K562 (cell line): ENCODE results near the gene GGT6. TPM values are rescaled to one million over a fixed set of nuclear protein-coding genes. Genes with fewer than 3 reads are reported as not detected.

Source experiments
- CCNT2 ChIP-seq: IDR thresholded peaks from 2 replicates; pipeline ENCODE4 v1.6.1; 2011; ENCODE audit warnings: borderline replicate concordance, low read depth, mild to moderate bottlenecking, moderate library complexity, mixed read lengths, low read length; ENCODE audit not compliant: insufficient read length; ENCODE audit errors: extremely low read depth
- CTCF ChIP-seq, 3 experiments: IDR thresholded peaks in 2 of 3; conservative IDR thresholded peaks in 1 of 3; 2 replicates each; pipeline ENCODE4 v1.5.1; 2011 to 2012; ENCODE audit warnings: low read length in 3 of 3, mild to moderate bottlenecking in 3 of 3, control low read depth in 2 of 3, improper control_type of control experiment in 1 of 3, inconsistent platforms in 1 of 3, low read depth in 1 of 3, mixed read lengths in 1 of 3, moderate library complexity in 1 of 3; ENCODE audit not compliant: insufficient read depth in 2 of 3
- EGR1 ChIP-seq: fragments of 450-650 bp; conservative IDR thresholded peaks from 2 replicates; pipeline ENCODE4 v1.6.1; 2017; ENCODE audit warnings: mild to moderate bottlenecking
- SMC3 ChIP-seq: conservative IDR thresholded peaks from 2 replicates; pipeline ENCODE4 v1.6.1; 2011; ENCODE audit warnings: low read depth, low read length, improper control_type of control experiment; ENCODE audit not compliant: insufficient read depth
- ZBTB7A ChIP-seq: IDR thresholded peaks from 2 replicates; pipeline ENCODE4 v1.6.1; 2011; ENCODE audit warnings: low read depth, mild to moderate bottlenecking, low read length, moderate library complexity, borderline replicate concordance; ENCODE audit not compliant: control insufficient read depth
- ZC3H8 ChIP-seq: fragments of 450-650 bp; IDR thresholded peaks from 2 replicates; pipeline ENCODE4 v1.6.1; 2017
- ZNF431 ChIP-seq: sonication (generic); formaldehyde crosslinking; IDR thresholded peaks from 2 replicates; pipeline ENCODE4 v1.8.0; 2022; ENCODE audit warnings: mild to moderate bottlenecking, missing genetic modification reagents
- polyA plus RNA-seq, 8 experiments: library from polyadenylated mRNA; depleted of rRNA in 4 of 8; stranded (reverse) in 5 of 8; unstranded in 3 of 8; fragments of >200 nt; fragmentation: Nextera tagmentation in 2 of 8; fragmentation: Illumina TruSeq in 1 of 8; extraction: Ambion mirVana in 2 of 8; extraction: Trizol in 1 of 8; gene quantifications; 2 replicates each; pipeline versions ENCODE4 v1.2.1 to v1.2.3, GENCODE V29; 2011 to 2014; ENCODE audit warnings: inconsistent platforms in 1 of 8, missing spikeins in 1 of 8
- total RNA-seq, 7 experiments: library from RNA; depleted of rRNA in 6 of 7; stranded (reverse); fragments of >200 nt in 6 of 7; fragmentation: Illumina TruSeq in 2 of 7; extraction: Trizol in 2 of 7; gene quantifications; 2 replicates each; pipeline versions ENCODE4 v1.2.1 to v1.2.3, GENCODE V29; 2011 to 2021; ENCODE audit warnings: low replicate concordance in 1 of 7
- TF ChIP-seq, protein P1 (sequence below), 2 experiments: fragments of 450-650 bp; IDR thresholded peaks; 2 replicates each; pipeline ENCODE4 v1.6.1; 2018; ENCODE audit warnings: mild to moderate bottlenecking in 2 of 2, low read depth in 1 of 2; ENCODE audit not compliant: partially characterized antibody in 2 of 2

Gene GGT6
- total and polyA plus RNA-seq, 9 of the 15 experiments (the other 6 are each of a cell fraction or from before 2014, with no cell fraction given): 0.09 TPM; not detected in 8

- TF ChIP-seq ZBTB7A (0 out of 2 replicates have a peak, but pooled peaks have one; percentile 16), CTCF (IDR thresholded peaks at IDR 0.05 in 2 of 3, conservative IDR thresholded peaks at IDR 0.05 in 1 of 3; ENCODE audit: insufficient read depth in 2 of 3, low read depth in 1 of 3, low read length in 3 of 3) (peak; percentile 56 to 73 (median 65)), ZNF431 (CRISPR knock-in tag) (no peak), CCNT2 (no peak), SMC3 (peak; percentile 39), ZC3H8 (no peak), EGR1 (no peak)
- TF ChIP-seq, protein P1, sequence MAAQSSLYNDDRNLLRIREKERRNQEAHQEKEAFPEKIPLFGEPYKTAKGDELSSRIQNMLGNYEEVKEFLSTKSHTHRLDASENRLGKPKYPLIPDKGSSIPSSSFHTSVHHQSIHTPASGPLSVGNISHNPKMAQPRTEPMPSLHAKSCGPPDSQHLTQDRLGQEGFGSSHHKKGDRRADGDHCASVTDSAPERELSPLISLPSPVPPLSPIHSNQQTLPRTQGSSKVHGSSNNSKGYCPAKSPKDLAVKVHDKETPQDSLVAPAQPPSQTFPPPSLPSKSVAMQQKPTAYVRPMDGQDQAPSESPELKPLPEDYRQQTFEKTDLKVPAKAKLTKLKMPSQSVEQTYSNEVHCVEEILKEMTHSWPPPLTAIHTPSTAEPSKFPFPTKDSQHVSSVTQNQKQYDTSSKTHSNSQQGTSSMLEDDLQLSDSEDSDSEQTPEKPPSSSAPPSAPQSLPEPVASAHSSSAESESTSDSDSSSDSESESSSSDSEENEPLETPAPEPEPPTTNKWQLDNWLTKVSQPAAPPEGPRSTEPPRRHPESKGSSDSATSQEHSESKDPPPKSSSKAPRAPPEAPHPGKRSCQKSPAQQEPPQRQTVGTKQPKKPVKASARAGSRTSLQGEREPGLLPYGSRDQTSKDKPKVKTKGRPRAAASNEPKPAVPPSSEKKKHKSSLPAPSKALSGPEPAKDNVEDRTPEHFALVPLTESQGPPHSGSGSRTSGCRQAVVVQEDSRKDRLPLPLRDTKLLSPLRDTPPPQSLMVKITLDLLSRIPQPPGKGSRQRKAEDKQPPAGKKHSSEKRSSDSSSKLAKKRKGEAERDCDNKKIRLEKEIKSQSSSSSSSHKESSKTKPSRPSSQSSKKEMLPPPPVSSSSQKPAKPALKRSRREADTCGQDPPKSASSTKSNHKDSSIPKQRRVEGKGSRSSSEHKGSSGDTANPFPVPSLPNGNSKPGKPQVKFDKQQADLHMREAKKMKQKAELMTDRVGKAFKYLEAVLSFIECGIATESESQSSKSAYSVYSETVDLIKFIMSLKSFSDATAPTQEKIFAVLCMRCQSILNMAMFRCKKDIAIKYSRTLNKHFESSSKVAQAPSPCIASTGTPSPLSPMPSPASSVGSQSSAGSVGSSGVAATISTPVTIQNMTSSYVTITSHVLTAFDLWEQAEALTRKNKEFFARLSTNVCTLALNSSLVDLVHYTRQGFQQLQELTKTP (IDR thresholded peaks at IDR 0.05; ENCODE audit: low read depth in 1 of 2, partially characterized antibody in 2 of 2): no peak
- TF ChIP-seq, all 486 proteins: peak for 7
Measured at GRCh38 chr17:4594931-4595684, 34.7 kb upstream of the GGT6 start (continued).
